Keratinocyte (primary cell): ENCODE data around the gene AAGAB.

Source experiments
- EZH2 ChIP-seq: IDR thresholded peaks from one replicate; pipeline ENCODE4 v1.6.1; 2012; ENCODE audit warnings: inconsistent platforms, mild to moderate bottlenecking, low read length, moderate library complexity
- TF ChIP-seq, protein P1 (sequence below), 3 experiments: IDR thresholded peaks in 1 of 3; conservative IDR thresholded peaks in 1 of 3; optimal IDR thresholded peaks in 1 of 3; 2 replicates in 2 of 3; 3 replicates in 1 of 3; pipeline versions ENCODE3 to v1.5.1; 2011; ENCODE audit warnings: low read length in 3 of 3, mild to moderate bottlenecking in 3 of 3, moderate library complexity in 2 of 3, control low read depth in 1 of 3, inconsistent platforms in 1 of 3; ENCODE audit not compliant: insufficient read depth in 2 of 3; ENCODE audit errors: extremely low read depth in 1 of 3

DNA sequence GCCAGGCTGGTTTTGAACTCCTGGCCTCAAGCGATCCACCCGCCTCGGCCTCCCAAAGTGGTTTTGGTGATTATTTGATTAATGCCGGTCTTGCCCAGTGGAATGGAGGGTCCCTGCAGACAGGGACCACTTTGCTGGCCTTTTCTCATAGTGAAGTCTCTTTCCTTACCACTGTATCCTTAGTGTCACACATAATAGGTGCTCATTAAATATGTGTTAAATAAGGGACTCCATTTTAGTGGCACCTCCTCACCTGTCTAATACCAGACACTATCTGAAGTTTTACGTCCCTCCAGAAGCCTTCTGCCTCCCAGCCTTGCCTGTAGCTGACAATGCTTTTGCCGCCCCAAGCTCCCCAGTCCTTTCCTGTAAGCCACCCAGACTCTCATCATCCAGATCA, 91.3 kb downstream of the AAGAB start:
- TF ChIP-seq, protein P1, sequence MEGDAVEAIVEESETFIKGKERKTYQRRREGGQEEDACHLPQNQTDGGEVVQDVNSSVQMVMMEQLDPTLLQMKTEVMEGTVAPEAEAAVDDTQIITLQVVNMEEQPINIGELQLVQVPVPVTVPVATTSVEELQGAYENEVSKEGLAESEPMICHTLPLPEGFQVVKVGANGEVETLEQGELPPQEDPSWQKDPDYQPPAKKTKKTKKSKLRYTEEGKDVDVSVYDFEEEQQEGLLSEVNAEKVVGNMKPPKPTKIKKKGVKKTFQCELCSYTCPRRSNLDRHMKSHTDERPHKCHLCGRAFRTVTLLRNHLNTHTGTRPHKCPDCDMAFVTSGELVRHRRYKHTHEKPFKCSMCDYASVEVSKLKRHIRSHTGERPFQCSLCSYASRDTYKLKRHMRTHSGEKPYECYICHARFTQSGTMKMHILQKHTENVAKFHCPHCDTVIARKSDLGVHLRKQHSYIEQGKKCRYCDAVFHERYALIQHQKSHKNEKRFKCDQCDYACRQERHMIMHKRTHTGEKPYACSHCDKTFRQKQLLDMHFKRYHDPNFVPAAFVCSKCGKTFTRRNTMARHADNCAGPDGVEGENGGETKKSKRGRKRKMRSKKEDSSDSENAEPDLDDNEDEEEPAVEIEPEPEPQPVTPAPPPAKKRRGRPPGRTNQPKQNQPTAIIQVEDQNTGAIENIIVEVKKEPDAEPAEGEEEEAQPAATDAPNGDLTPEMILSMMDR (optimal IDR thresholded peaks at IDR 0.05 in 1 of 3, IDR thresholded peaks at IDR 0.05 in 1 of 3, conservative IDR thresholded peaks at IDR 0.05 in 1 of 3; ENCODE audit: extremely low read depth in 1 of 3, insufficient read depth in 2 of 3, low read length in 3 of 3) = no peak
- TF ChIP-seq EZH2 = no peak
